Measurements from ENCODE around the gene CCDC141.
"Not testable (repeated sequence)": the region's sequence is repeated elsewhere in the genome, so short reads cannot be mapped to it uniquely, and the experiment has no call there.

Gene CCDC141

DNA sequence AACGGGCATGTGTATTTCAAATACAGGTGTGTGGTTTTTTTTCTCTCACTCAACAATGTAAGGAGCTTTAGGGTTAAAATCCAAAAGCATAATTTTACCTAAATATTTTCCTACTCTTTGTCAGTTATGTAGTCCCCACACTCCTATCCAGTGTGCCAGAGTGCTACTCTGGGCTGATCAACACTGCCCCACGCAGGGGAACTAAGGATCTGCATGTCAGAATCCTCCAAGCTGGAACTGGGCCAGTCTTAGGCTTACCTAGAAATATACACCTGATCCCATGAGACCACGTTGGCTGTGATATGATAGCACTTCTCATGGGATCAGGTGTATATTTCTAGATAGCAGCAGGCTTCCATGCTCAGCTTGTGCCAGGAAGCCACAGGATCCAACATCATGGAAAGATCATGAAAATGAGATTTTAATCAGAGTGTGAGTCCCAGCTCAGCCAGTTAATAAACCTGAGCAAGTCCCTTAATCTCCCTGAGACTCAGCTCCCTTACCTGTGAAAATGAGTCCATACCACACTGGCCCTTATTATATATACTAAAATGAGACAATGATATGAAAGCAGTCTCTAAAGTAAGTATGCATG lies 29.7 kb downstream of the CCDC141 start:
- H3K36me3 ChIP-seq (ENCODE audit: control insufficient read depth, low read length), result no peaks in the 10 kb centered on the region
- TF ChIP-seq EZH2phosphoT487 (IDR thresholded peaks at IDR 0.05; ENCODE audit: borderline replicate concordance, low read length), result no peak
- TF ChIP-seq, protein P1, sequence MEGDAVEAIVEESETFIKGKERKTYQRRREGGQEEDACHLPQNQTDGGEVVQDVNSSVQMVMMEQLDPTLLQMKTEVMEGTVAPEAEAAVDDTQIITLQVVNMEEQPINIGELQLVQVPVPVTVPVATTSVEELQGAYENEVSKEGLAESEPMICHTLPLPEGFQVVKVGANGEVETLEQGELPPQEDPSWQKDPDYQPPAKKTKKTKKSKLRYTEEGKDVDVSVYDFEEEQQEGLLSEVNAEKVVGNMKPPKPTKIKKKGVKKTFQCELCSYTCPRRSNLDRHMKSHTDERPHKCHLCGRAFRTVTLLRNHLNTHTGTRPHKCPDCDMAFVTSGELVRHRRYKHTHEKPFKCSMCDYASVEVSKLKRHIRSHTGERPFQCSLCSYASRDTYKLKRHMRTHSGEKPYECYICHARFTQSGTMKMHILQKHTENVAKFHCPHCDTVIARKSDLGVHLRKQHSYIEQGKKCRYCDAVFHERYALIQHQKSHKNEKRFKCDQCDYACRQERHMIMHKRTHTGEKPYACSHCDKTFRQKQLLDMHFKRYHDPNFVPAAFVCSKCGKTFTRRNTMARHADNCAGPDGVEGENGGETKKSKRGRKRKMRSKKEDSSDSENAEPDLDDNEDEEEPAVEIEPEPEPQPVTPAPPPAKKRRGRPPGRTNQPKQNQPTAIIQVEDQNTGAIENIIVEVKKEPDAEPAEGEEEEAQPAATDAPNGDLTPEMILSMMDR (IDR thresholded peaks at IDR 0.05; ENCODE audit: low read depth, low read length, poor library complexity, severe bottlenecking), result peak; percentile 81
- H4K20me1 ChIP-seq (ENCODE audit: control insufficient read depth, insufficient read depth, low read depth, low read length), result no peaks in the 10 kb centered on the region
- peak overlapping the region; percentile 87 for H3K27ac ChIP-seq (ENCODE audit: low read depth, low read length)
- no peaks in the 10 kb centered on the region for H3K79me2 ChIP-seq (ENCODE audit: control insufficient read depth, low read length)
- peaks cover 64% of the 10 kb centered on the region for H3K4me1 ChIP-seq (ENCODE audit: control insufficient read depth, low read length)
- H3K9me2 ChIP-seq (replicated peaks; ENCODE audit: control insufficient read depth, low read length), result no peaks in the 10 kb centered on the region
- peak overlapping the region; percentile 79 for H3K4me2 ChIP-seq (ENCODE audit: low read length)
- H3F3A ChIP-seq (ENCODE audit: control insufficient read depth, insufficient read depth), result peaks cover 12% of the 10 kb centered on the region
- H3K9me3 ChIP-seq (ENCODE audit: control insufficient read depth, insufficient read depth, low read length), result peaks cover 3% of the 10 kb centered on the region; the same call in 1 of the 2 replicates
- peak overlapping the region; percentile 59 for H3K4me3 ChIP-seq (ENCODE audit: low read length)
- no peaks in the 10 kb centered on the region for H3K27me3 ChIP-seq (ENCODE audit: control insufficient read depth, low read length)

GRCh38 chr2:179019260-179019659 lies 30.7 kb downstream of the CCDC141 start:
- H4K20me1 ChIP-seq (ENCODE audit: control insufficient read depth, insufficient read depth, low read depth, low read length), result no peaks in the 10 kb centered on the region
- H3K27me3 ChIP-seq (ENCODE audit: control insufficient read depth, low read length), result no peaks in the 10 kb centered on the region
- TF ChIP-seq EZH2phosphoT487 (IDR thresholded peaks at IDR 0.05; ENCODE audit: borderline replicate concordance, low read length), result no peak
- TF ChIP-seq, protein P1 (IDR thresholded peaks at IDR 0.05; ENCODE audit: low read depth, low read length, poor library complexity, severe bottlenecking), result no peak
- no peaks in the 10 kb centered on the region for H3K9me2 ChIP-seq (replicated peaks; ENCODE audit: control insufficient read depth, low read length)
- H3F3A ChIP-seq (ENCODE audit: control insufficient read depth, insufficient read depth), result peaks cover 12% of the 10 kb centered on the region
- no peak overlapping the region for H3K4me3 ChIP-seq (ENCODE audit: low read length)
- peaks cover 54% of the 10 kb centered on the region for H3K4me1 ChIP-seq (ENCODE audit: control insufficient read depth, low read length)
- H3K36me3 ChIP-seq (ENCODE audit: control insufficient read depth, low read length), result no peaks in the 10 kb centered on the region
- no peak overlapping the region for H3K4me2 ChIP-seq (ENCODE audit: low read length)
- no peaks in the 10 kb centered on the region for H3K9me3 ChIP-seq (ENCODE audit: control insufficient read depth, insufficient read depth, low read length)
- H3K27ac ChIP-seq (ENCODE audit: low read depth, low read length), result no peak overlapping the region
- no peaks in the 10 kb centered on the region for H3K79me2 ChIP-seq (ENCODE audit: control insufficient read depth, low read length)

- Histone ChIP-seq H3K79me2 (ENCODE audit: control insufficient read depth, low read length) (no peaks in the 10 kb centered on the region), H4K20me1 (ENCODE audit: control insufficient read depth, insufficient read depth, low read depth, low read length) (no peaks in the 10 kb centered on the region), H3F3A (ENCODE audit: control insufficient read depth, insufficient read depth) (peaks cover 12% of the 10 kb centered on the region), H3K4me2 (ENCODE audit: low read length) (no peak overlapping the region), H3K36me3 (ENCODE audit: control insufficient read depth, low read length) (no peaks in the 10 kb centered on the region), H3K9me3 (ENCODE audit: control insufficient read depth, insufficient read depth, low read length) (no peaks in the 10 kb centered on the region), H3K4me1 (ENCODE audit: control insufficient read depth, low read length) (peaks cover 41% of the 10 kb centered on the region), H3K27ac (ENCODE audit: low read depth, low read length) (no peak overlapping the region), H3K4me3 (ENCODE audit: low read length) (no peak overlapping the region), H3K9me2 (replicated peaks; ENCODE audit: control insufficient read depth, low read length) (no peaks in the 10 kb centered on the region), H3K27me3 (ENCODE audit: control insufficient read depth, low read length) (no peaks in the 10 kb centered on the region)
- TF ChIP-seq, protein P1 (IDR thresholded peaks at IDR 0.05; ENCODE audit: low read depth, low read length, poor library complexity, severe bottlenecking), result no peak
- TF ChIP-seq EZH2phosphoT487 (IDR thresholded peaks at IDR 0.05; ENCODE audit: borderline replicate concordance, low read length), result no peak
These were observed 32.1 kb downstream of the CCDC141 start for GRCh38 chr2:179017773-179018357.

DNA sequence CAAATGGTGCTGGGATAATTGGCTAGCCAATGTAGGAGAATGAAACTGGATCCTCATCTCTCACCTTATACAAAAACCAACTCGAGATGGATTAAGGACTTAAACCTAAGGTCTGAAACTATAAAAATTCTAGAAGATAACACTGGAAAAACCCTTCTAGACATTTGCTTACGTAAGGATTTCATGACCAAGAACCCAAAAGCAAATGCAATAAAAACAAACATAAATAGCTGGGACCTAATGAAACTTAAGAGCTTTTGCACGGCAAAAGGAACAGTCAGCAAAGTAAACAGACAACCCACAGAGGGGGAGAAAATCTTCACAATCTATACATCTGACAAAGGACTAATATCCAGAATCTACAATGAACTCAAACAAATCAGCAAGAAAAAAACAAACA lies 35.7 kb downstream of the CCDC141 start:
- H3K4me1 ChIP-seq (ENCODE audit: control insufficient read depth, low read length); H3K36me3 ChIP-seq (ENCODE audit: control insufficient read depth, low read length); H3K9me2 ChIP-seq (replicated peaks; ENCODE audit: control insufficient read depth, low read length); H4K20me1 ChIP-seq (ENCODE audit: control insufficient read depth, insufficient read depth, low read depth, low read length); H3K4me2 ChIP-seq (ENCODE audit: low read length); H3K4me3 ChIP-seq (ENCODE audit: low read length); H3K9me3 ChIP-seq (ENCODE audit: control insufficient read depth, insufficient read depth, low read length); H3K27me3 ChIP-seq (ENCODE audit: control insufficient read depth, low read length); H3F3A ChIP-seq (ENCODE audit: control insufficient read depth, insufficient read depth); H3K27ac ChIP-seq (ENCODE audit: low read depth, low read length); H3K79me2 ChIP-seq (ENCODE audit: control insufficient read depth, low read length): not testable (repeated sequence)
